AG04450 (cell line): ENCODE data around the gene EBF3. TPM values are rescaled to one million over a fixed set of nuclear protein-coding genes. Genes with fewer than 3 reads are reported as not detected.

Experiments used
- CTCF ChIA-PET: fragments of 300-600, 350-600 bp; formaldehyde crosslinking; extraction: SDS; loops from one replicate; lab custom pipeline; 2022; ENCODE audit warnings: antibody characterized with exemption, inconsistent platforms; lab: Charles Lee
- POLR2A ChIA-PET: fragments of 350-600 bp; formaldehyde crosslinking; extraction: SDS; loops from one replicate; lab custom pipeline; 2021; ENCODE audit warnings: antibody characterized with exemption, inconsistent platforms; lab: Yijun Ruan, JAX
- DNase-seq: peaks from one replicate; pipeline ENCODE4 v3.0.0-alpha.2; 2011; ENCODE audit warnings: low read depth, low spot score
- H3K27ac ChIP-seq: one replicate; pipeline ENCODE4 v1.5.1; 2012; ENCODE audit warnings: low read depth, low read length, control low read depth
- H3K27me3 ChIP-seq: one replicate; pipeline ENCODE4 v1.6.0; 2012; ENCODE audit warnings: low read length; ENCODE audit not compliant: control insufficient read depth, insufficient read depth
- H3K4me3 ChIP-seq: 2 replicates; pipeline ENCODE4 v1.5.1; 2011; ENCODE audit warnings: mild to moderate bottlenecking, low read depth, low read length, control low read depth
- H3K9me3 ChIP-seq: 2 replicates; pipeline ENCODE4 v1.5.1; 2012; ENCODE audit warnings: low read length; ENCODE audit not compliant: control insufficient read depth, insufficient read depth
- polyA plus RNA-seq: library from polyadenylated mRNA; depleted of rRNA; stranded (reverse); fragments of >200 nt; gene quantifications from 2 replicates; pipeline ENCODE4 v1.2.3, GENCODE V29; 2011
- TF ChIP-seq, protein P1 (sequence below): IDR thresholded peaks from 2 replicates; pipeline ENCODE4 v1.5.1; 2011; ENCODE audit warnings: low read depth, low read length, control low read depth, inconsistent platforms

Gene EBF3
- polyA plus RNA-seq, 1 experiment: 0.01 TPM

DNA sequence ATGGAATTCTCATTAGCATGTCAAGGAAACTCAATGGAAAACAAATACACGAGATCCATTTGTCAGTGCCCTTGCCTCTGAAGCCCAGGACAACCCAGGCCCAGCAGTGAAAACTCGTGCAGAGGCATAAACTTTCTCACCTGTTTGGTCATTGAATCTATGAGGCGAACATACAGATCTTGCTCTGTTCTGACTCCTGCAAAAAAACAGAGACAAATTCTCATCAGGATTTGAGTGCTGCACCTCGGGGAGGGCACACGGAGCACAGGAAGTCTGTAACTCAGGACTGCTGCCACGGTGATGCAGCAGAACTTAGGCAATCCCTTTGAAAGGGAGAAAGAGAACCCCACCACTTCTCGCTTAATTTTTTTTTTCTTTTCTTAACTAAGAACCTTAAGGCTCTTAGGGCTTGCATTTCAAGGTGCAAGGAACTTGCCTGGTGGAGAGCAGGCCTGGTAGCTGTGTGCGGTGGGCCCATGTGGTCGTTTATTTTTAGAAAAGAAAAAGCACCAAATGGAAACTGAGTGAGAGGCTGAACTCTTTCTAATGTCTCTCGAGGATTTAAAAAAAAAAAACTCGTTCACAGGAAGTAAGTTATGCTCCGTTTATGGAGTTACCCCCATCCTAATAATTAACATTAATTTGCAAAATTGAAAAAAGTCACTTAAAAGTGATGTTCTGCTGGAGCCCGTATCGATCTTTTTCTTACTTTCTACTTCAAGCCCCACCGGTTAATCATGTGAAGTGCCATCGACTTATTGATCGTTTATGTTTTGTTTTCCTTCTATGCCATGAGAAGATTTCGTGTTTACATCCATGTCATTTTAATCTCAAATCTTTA, 1.8 kb downstream of the EBF3 start:
- no peak for DNase-seq

DNA sequence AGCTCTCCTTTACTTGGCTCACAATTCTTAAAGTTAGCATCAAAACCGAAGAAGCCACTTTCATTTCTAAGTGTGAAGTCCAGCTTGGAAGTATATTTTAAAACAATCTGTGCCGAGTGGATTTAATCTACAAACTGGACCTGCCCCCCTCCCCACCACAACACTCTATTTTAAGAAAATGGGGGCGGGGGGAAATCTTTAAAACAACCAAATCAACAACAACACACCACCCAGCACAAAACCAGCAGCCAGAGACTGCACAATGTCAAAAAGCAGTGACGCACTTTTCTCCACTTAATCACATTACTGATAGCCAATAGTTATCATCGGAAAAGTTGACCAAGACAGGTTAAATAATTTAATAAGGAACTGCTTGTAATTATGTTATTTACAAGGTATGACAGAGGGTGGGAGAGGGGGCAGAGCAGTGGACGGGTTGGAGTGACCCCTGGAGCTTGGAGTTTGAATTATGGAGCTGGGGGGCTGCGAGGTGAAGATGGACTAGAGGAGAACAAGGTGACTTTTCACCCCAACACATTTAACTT, 2.8 kb downstream of the EBF3 start:
- Histone ChIP-seq H3K9me3 (peaks cover 4% of the 10 kb centered on the region; the same call in 1 of the 2 replicates), H3K27ac (no peak overlapping the region), H3K4me3 (no peak overlapping the region), H3K27me3 (peaks cover 82% of the 10 kb centered on the region)
- POLR2A ChIA-PET: no interaction called here
- CTCF ChIA-PET: interaction anchor here (1.0 kb wide), 1 partner anchor 10 kb away, joined by 4 read pairs; no protein-coding TSS in a partner anchor
- DNase-seq: no peak
- TF ChIP-seq, protein P1, sequence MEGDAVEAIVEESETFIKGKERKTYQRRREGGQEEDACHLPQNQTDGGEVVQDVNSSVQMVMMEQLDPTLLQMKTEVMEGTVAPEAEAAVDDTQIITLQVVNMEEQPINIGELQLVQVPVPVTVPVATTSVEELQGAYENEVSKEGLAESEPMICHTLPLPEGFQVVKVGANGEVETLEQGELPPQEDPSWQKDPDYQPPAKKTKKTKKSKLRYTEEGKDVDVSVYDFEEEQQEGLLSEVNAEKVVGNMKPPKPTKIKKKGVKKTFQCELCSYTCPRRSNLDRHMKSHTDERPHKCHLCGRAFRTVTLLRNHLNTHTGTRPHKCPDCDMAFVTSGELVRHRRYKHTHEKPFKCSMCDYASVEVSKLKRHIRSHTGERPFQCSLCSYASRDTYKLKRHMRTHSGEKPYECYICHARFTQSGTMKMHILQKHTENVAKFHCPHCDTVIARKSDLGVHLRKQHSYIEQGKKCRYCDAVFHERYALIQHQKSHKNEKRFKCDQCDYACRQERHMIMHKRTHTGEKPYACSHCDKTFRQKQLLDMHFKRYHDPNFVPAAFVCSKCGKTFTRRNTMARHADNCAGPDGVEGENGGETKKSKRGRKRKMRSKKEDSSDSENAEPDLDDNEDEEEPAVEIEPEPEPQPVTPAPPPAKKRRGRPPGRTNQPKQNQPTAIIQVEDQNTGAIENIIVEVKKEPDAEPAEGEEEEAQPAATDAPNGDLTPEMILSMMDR: no peak

More for the DNA sequence above, 1.8 kb downstream of the EBF3 start:
- TF ChIP-seq, protein P1: no peak
- Histone ChIP-seq H3K4me3 (no peak overlapping the region), H3K9me3 (peaks cover 4% of the 10 kb centered on the region; the same call in 1 of the 2 replicates), H3K27ac (no peak overlapping the region), H3K27me3 (peaks cover 83% of the 10 kb centered on the region)
- ChIA-PET CTCF (interaction anchor here (1.0 kb wide), 1 partner anchor 9 kb away, joined by 4 read pairs; no protein-coding TSS in a partner anchor), POLR2A (no interaction called here)

GRCh38 chr10:129960481-129961156, 3.5 kb downstream of the EBF3 start:
- POLR2A ChIA-PET: no interaction called here
- TF ChIP-seq, protein P1: no peak
- DNase-seq: no peak
- Histone ChIP-seq H3K27me3 (peaks cover 76% of the 10 kb centered on the region), H3K4me3 (no peak overlapping the region), H3K27ac (no peak overlapping the region), H3K9me3 (peaks cover 4% of the 10 kb centered on the region; the same call in 1 of the 2 replicates)
- CTCF ChIA-PET: no interaction called here

DNA sequence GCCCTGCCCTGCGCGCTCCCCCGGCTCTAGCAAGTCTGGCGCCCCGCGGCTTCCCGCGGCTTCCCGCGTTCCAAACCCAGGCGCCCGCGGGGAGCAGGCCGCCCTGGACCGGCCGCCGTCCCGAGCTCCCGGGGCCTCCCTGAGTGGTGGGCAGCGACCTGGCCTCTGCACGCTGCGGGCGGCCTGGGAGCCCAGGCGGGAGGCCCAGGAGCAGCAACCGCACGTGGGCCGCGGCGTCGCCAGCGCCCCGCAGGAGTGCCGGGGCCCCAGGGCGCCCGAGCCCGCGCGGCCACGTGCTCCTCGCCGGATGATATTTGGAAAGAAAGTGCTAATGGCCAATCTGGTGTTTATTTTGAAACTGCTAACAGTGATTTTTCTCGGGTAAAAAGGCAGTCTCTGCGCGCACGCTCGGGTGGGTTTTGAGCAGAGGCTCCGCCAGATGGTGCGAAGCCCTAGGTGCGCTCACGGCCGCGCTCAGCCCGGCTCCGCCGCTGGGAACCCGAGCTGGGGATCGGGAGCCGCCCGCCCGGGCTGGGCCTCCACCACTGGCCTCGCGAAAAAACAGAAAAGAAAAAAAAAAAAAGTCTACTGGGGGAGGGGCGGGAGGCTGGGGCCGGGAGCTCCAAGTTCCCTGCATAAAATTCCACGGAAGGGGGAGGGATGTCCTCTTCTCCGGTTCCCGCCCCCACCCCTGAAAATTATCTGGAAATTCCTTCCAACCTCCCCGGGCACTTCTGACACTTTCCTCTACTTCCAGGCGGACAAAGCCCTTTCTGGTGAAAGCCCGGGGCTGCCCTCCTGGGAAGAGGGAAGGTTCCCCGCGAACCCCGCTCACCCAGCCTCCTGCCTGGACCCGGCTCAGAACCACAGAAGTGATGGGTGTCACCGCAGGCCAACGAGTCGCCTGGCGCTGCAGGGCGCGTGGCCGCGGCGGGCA, 4.3 kb downstream of the EBF3 start:
- ChIA-PET POLR2A (no interaction called here), CTCF (no interaction called here)
- no peak overlapping the region for H3K27ac ChIP-seq
- no peak for DNase-seq
- H3K9me3 ChIP-seq: peaks cover 4% of the 10 kb centered on the region; the same call in 1 of the 2 replicates
- H3K4me3 ChIP-seq: no peak overlapping the region
- TF ChIP-seq, protein P1: no peak
- H3K27me3 ChIP-seq: peaks cover 70% of the 10 kb centered on the region
